ENCODE data around the gene ANKRD62.

ANKRD62 gene

GRCh38 chr18:12053289-12053688, 40.4 kb upstream of the ANKRD62 start:
- TF ChIP-seq Cebpa-rat (IDR thresholded peaks at IDR 0.05): no peak
- H3K27ac ChIP-seq: peak overlapping the region in 8 of 11 experiments; percentile 36 to 56 (median 47); a peak in 11 of 22 replicates
- H3K4me3 ChIP-seq: no peak overlapping the region
- H3K9ac ChIP-seq: no peak overlapping the region
- no peaks in the 10 kb centered on the region for H3K27me3 ChIP-seq
- peak overlapping the region in 4 of 11 experiments; percentile 15 to 68 (median 40); a peak in 6 of 22 replicates for H3K4me2 ChIP-seq
- no peaks in the 10 kb centered on the region for H3K9me3 ChIP-seq (replicated peaks in 1 of 11)
- peaks cover 4 to 51% (median 30%) of the 10 kb centered on the region in 10 experiments; a peak in 17 of 20 replicates for H3K4me1 ChIP-seq
- no peaks in the 10 kb centered on the region for H3K36me3 ChIP-seq
- no peaks in the 10 kb centered on the region for H4K20me1 ChIP-seq

- Histone ChIP-seq H3K9me3 (replicated peaks in 1 of 11) (no peaks in the 10 kb centered on the region), H3K9ac (no peak overlapping the region), H3K4me1 (peaks cover 0 to 24% (median 13%) of the 10 kb centered on the region in 10 experiments; a peak in 14 of 20 replicates), H3K36me3 (no peaks in the 10 kb centered on the region), H3K27me3 (no peaks in the 10 kb centered on the region), H3K4me3 (no peak overlapping the region), H4K20me1 (no peaks in the 10 kb centered on the region), H3K27ac (peak overlapping the region in 1 of 11 experiments; percentile 25; a peak in 1 of 22 replicates), H3K4me2 (peak overlapping the region in 9 of 11 experiments; percentile 9 to 67 (median 40); a peak in 13 of 22 replicates)
- no peak for TF ChIP-seq Cebpa-rat (IDR thresholded peaks at IDR 0.05)
Observed at GRCh38 chr18:12056034-12056883, 37.4 kb upstream of the ANKRD62 start.

GRCh38 chr18:12056884-12057402, 36.7 kb upstream of the ANKRD62 start:
- Histone ChIP-seq H3K4me3 (no peak overlapping the region), H4K20me1 (no peaks in the 10 kb centered on the region), H3K27me3 (no peaks in the 10 kb centered on the region), H3K4me1 (peaks cover 0 to 24% (median 13%) of the 10 kb centered on the region in 10 experiments; a peak in 14 of 20 replicates), H3K9me3 (replicated peaks in 1 of 11) (no peaks in the 10 kb centered on the region), H3K4me2 (peak overlapping the region in 2 of 11 experiments; percentile 59 to 67; a peak in 1 of 22 replicates), H3K36me3 (no peaks in the 10 kb centered on the region), H3K9ac (no peak overlapping the region), H3K27ac (no peak overlapping the region)
- no peak for TF ChIP-seq Cebpa-rat (IDR thresholded peaks at IDR 0.05)

GRCh38 chr18:12057419-12058039, 36.1 kb upstream of the ANKRD62 start:
- no peak overlapping the region for H3K4me3 ChIP-seq
- no peak for TF ChIP-seq Cebpa-rat (IDR thresholded peaks at IDR 0.05)
- H3K36me3 ChIP-seq: no peaks in the 10 kb centered on the region
- H3K27ac ChIP-seq: no peak overlapping the region
- H3K27me3 ChIP-seq: no peaks in the 10 kb centered on the region
- H3K9me3 ChIP-seq (replicated peaks in 1 of 11): no peaks in the 10 kb centered on the region
- no peak overlapping the region for H3K4me2 ChIP-seq
- no peak overlapping the region for H3K9ac ChIP-seq
- peaks cover 0 to 24% (median 13%) of the 10 kb centered on the region in 10 experiments; a peak in 14 of 20 replicates for H3K4me1 ChIP-seq
- H4K20me1 ChIP-seq: no peaks in the 10 kb centered on the region

GRCh38 chr18:12059334-12060181, 34.1 kb upstream of the ANKRD62 start:
- peaks cover 0 to 17% (median 9%) of the 10 kb centered on the region in 10 experiments; a peak in 15 of 20 replicates for H3K4me1 ChIP-seq
- H3K27me3 ChIP-seq: no peaks in the 10 kb centered on the region
- H3K36me3 ChIP-seq: no peaks in the 10 kb centered on the region
- H3K9me3 ChIP-seq (replicated peaks in 1 of 11): no peaks in the 10 kb centered on the region
- no peak overlapping the region for H3K27ac ChIP-seq
- H3K9ac ChIP-seq: no peak overlapping the region
- H3K4me2 ChIP-seq: no peak overlapping the region
- no peak for TF ChIP-seq Cebpa-rat (IDR thresholded peaks at IDR 0.05)
- no peak overlapping the region for H3K4me3 ChIP-seq
- no peaks in the 10 kb centered on the region for H4K20me1 ChIP-seq

GRCh38 chr18:12060182-12060870, 33.3 kb upstream of the ANKRD62 start:
- no peak overlapping the region for H3K27ac ChIP-seq

GRCh38 chr18:12061685-12062084, 32.0 kb upstream of the ANKRD62 start:
- Histone ChIP-seq H3K4me2 (no peak overlapping the region), H3K9me3 (replicated peaks in 1 of 11) (peaks cover 0 to under 1% (median 0%) of the 10 kb centered on the region in 11 experiments; a peak in 5 of 22 replicates), H4K20me1 (no peaks in the 10 kb centered on the region), H3K9ac (no peak overlapping the region), H3K4me3 (no peak overlapping the region), H3K36me3 (no peaks in the 10 kb centered on the region), H3K27ac (no peak overlapping the region), H3K4me1 (peaks cover 0 to 8% (median 4%) of the 10 kb centered on the region in 10 experiments; a peak in 10 of 20 replicates), H3K27me3 (no peaks in the 10 kb centered on the region)
- no peak for TF ChIP-seq Cebpa-rat (IDR thresholded peaks at IDR 0.05)

More at GRCh38 chr18:12060182-12060870, 33.3 kb upstream of the ANKRD62 start:
- Histone ChIP-seq H3K4me1 (peaks cover 0 to 17% (median 9%) of the 10 kb centered on the region in 10 experiments; a peak in 15 of 20 replicates), H4K20me1 (no peaks in the 10 kb centered on the region), H3K9ac (no peak overlapping the region), H3K36me3 (no peaks in the 10 kb centered on the region), H3K27me3 (no peaks in the 10 kb centered on the region), H3K4me2 (no peak overlapping the region), H3K4me3 (no peak overlapping the region), H3K9me3 (replicated peaks in 1 of 11) (no peaks in the 10 kb centered on the region)
- no peak for TF ChIP-seq Cebpa-rat (IDR thresholded peaks at IDR 0.05)

- Histone ChIP-seq H3K36me3 (no peaks in the 10 kb centered on the region), H3K27me3 (no peaks in the 10 kb centered on the region), H4K20me1 (no peaks in the 10 kb centered on the region), H3K4me2 (peak overlapping the region in 2 of 11 experiments; percentile 12 to 21; a peak in 2 of 22 replicates), H3K9ac (no peak overlapping the region), H3K4me1 (peaks cover 0 to 5% (median 4%) of the 10 kb centered on the region in 10 experiments; a peak in 6 of 20 replicates), H3K27ac (no peak overlapping the region; a peak in 1 of 22 replicates), H3K4me3 (no peak overlapping the region), H3K9me3 (replicated peaks in 1 of 11) (peaks cover 12 to 13% (median 13%) of the 10 kb centered on the region in 11 experiments; a peak in 17 of 22 replicates)
- TF ChIP-seq Cebpa-rat (IDR thresholded peaks at IDR 0.05): no peak
Observed at GRCh38 chr18:12062974-12063373, 30.7 kb upstream of the ANKRD62 start.
